ENCODE results near the gene ZNF182.
A peak's percentile ranks its signal among the peaks of the same experiment; 100 is the strongest.
"Not testable (repeated sequence)": the region's sequence is repeated elsewhere in the genome, so short reads cannot be mapped to it uniquely, and the experiment has no call there.

ZNF182 gene

DNA sequence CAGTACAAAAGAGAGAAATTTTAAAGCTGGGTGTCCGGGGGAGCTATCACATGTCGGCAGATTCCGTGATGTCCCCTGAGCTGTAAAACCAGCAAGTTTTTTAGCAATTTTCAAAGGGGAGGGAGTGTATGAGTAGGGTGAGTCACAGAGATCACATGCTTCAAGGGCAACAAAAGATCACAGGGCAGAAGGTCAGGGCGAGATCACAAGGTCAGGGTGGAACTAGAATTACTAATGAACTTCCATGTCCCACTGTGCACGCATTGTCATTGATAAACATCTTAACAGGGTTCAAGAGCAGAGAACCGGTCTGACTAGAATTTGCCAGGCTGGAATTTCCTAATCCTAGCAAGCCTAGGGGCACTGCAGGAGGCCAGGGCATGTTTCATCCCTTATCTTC lies 42.0 kb downstream of the ZNF182 start:
- CTCF ChIA-PET, H3K36me3 Mint-ChIP-seq: not testable (repeated sequence)

DNA sequence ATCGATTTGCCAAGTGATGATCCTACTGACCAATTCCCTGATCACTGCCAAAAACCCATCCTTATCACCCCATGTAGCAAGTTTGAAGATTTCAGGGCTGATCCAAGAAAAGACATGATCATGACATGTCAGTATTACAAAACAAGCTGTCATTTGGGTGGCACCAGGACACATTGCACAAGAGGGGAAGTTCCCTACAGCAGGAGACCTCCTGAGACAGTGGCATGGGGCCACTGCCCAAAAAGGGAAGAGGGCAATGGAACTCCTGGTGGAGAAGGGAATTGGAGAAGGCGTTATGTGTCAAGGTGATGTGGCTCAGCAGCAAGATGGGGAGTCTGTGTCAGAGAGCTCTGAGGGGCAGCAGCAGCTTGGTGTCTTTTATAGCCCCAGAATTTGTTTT lies 43.4 kb downstream of the ZNF182 start:
- CTCF ChIA-PET = interaction anchor here (1.4 kb wide), 1 partner anchor 66 kb away, joined by 5 read pairs; no protein-coding TSS in a partner anchor
- H3K36me3 Mint-ChIP-seq = no peaks in the 10 kb centered on the region
- H3K27me3 Mint-ChIP-seq = no peaks in the 10 kb centered on the region
- no peak for DNase-seq
- no peak overlapping the region for H3K27ac Mint-ChIP-seq
- no peak overlapping the region for H3K4me3 Mint-ChIP-seq
- H3K9me3 Mint-ChIP-seq = peaks cover 9% of the 10 kb centered on the region
- H3K4me1 Mint-ChIP-seq = no peaks in the 10 kb centered on the region

More for the DNA sequence above, 42.0 kb downstream of the ZNF182 start:
- not testable (repeated sequence) for H3K27ac Mint-ChIP-seq, H3K4me3 Mint-ChIP-seq, DNase-seq, H3K4me1 Mint-ChIP-seq, H3K27me3 Mint-ChIP-seq
- H3K9me3 Mint-ChIP-seq = peaks cover 12% of the 10 kb centered on the region

DNA sequence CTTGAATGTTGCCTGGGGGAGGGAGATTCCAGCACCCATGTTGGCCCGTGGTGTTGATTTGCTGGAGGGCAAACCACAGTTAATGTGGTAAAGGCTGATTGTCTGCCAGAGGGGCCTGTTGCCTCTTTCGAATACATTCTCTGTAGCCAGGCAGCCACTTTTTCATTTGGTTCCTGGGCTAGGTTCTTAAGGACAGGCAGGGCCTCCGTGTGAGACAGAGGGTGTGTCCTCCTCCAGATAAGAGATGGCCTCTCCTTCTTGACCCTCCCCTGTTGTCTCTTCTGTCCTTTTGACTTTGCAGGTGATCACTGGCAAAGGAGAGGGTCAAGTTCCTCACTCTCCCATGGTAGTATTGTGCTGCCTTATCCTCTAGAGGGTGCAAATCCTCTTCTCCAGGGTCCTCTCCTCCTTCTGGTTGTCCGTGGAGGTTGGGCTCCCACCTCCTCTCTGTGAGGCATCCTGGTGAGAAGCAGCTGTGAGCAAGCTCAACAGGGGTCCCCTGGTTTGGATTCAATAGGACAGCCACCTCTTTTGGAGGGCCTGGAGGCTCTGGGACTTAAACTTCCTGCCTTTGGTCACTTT lies 44.9 kb downstream of the ZNF182 start:
- CTCF ChIA-PET = interaction anchor here (1.0 to 1.4 kb wide), 3 partner anchors 68 to 127 kb away, joined by 4 to 5 read pairs (median 5); no protein-coding TSS in a partner anchor
- H3K4me3 Mint-ChIP-seq = no peak overlapping the region
- DNase-seq = peak; percentile 32
- no peaks in the 10 kb centered on the region for H3K27me3 Mint-ChIP-seq
- H3K27ac Mint-ChIP-seq = no peak overlapping the region
- H3K4me1 Mint-ChIP-seq = no peaks in the 10 kb centered on the region
- no peaks in the 10 kb centered on the region for H3K9me3 Mint-ChIP-seq
- no peaks in the 10 kb centered on the region for H3K36me3 Mint-ChIP-seq

DNA sequence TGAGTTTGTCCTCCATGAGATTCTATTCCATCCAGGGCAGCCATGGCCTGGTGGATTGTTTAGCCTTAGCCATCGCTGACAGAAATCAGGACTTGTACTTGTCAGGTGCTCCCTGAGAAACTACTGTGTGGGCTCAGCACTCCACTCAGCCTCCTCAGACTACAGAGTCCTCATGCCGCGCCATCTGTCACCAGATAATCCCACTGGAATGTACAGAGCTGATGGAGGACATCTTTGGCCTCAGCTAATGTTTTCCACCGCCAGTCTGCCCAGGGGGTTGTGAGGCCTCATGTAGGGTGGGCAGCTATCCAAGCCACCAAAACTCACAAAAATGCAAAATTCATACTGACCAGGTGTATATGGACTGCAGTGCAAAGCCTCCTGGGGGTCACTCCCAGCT lies 45.6 kb downstream of the ZNF182 start:
- H3K4me1 Mint-ChIP-seq, H3K27me3 Mint-ChIP-seq, H3K9me3 Mint-ChIP-seq, H3K27ac Mint-ChIP-seq, H3K4me3 Mint-ChIP-seq, H3K36me3 Mint-ChIP-seq, CTCF ChIA-PET, DNase-seq: not testable (repeated sequence)

DNA sequence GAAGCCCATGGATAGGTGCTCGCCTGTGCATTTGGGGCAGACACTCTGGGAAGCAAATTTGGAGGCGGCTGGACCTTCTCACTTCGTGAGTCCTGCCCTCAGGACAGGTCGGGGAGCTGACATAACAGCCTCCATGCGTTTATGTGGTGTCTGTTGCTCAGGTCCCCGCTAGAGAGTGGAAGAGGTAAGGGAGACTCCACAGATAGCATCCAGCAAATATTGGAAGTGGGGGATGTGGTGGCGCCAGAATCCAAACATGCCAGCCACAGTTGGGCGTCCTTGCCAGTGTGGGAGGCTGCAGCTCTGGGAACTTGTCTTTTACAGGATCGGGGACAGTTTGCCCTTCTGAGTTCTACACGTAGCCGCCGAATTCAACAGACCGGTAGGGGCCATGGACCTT lies 47.8 kb downstream of the ZNF182 start:
- DNase-seq = no peak
- no peaks in the 10 kb centered on the region for H3K27me3 Mint-ChIP-seq
- no peaks in the 10 kb centered on the region for H3K4me1 Mint-ChIP-seq
- H3K4me3 Mint-ChIP-seq = no peak overlapping the region
- no peaks in the 10 kb centered on the region for H3K9me3 Mint-ChIP-seq
- CTCF ChIA-PET = no interaction called here
- H3K36me3 Mint-ChIP-seq = no peaks in the 10 kb centered on the region
- no peak overlapping the region for H3K27ac Mint-ChIP-seq

DNA sequence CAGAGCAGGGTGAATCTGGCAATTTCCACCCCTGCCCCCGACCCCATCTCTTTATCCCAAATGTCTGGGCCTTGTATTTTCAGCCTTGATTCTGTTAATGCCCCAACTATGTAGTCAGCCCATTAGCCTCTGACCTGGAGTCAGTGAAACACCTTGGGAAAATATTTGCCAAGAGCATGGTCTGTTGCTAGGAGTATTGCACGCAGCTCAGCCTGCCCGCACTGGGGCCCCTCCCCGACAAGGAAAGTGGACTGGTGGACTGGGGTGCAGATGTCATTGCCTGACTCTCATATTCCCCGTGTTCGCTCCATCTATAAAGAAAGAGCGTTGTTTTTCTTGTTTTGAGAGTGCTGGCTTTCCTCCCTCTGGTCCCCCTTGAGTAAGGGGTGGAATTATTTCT lies 48.5 kb downstream of the ZNF182 start:
- H3K27me3 Mint-ChIP-seq, H3K36me3 Mint-ChIP-seq, H3K4me3 Mint-ChIP-seq, H3K4me1 Mint-ChIP-seq, H3K9me3 Mint-ChIP-seq, DNase-seq, H3K27ac Mint-ChIP-seq, CTCF ChIA-PET: not testable (repeated sequence)

DNA sequence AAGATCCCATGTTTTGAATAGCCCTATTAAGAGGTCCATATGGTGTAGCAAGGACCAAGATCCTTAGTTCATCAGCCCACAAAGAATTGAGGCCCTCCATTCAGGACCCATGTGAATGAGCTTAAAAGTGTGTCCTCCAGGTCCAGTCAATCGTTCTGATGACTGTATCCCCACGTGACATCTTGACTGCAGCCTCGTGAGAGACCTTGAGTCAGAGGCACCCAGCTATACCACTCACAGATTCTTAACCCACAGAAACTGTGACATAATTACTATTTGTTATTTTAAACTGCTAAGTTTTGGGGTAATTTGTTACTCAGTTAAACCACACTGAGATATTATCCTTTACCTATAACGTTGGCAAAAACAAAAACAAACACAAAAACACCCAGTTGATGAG lies 62.4 kb downstream of the ZNF182 start:
- H3K36me3 Mint-ChIP-seq = no peaks in the 10 kb centered on the region
- H3K9me3 Mint-ChIP-seq = peaks cover 4% of the 10 kb centered on the region
- peaks cover 7% of the 10 kb centered on the region for H3K4me1 Mint-ChIP-seq
- CTCF ChIA-PET = no interaction called here
- H3K27ac Mint-ChIP-seq = no peak overlapping the region
- no peaks in the 10 kb centered on the region for H3K27me3 Mint-ChIP-seq
- no peak overlapping the region for H3K4me3 Mint-ChIP-seq
- no peak for DNase-seq

DNA sequence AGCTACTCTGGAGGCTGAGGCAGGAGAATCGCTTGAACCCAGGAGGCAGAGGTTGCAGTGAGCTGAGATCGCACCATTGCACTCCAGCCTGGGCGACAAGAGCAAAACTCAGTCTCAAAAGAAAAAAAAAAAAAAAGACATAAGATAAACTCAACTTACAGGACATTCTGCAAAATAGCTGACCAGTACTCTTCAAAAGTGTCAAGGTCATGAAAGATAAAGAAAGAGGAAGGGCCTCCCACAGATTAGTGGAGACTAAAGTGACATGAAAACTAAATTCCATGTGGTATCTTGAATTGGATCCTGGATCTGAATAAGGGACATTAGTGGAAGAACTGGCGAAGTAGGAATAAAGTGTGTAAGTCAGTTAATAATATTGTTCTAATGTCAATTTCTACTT lies 63.3 kb downstream of the ZNF182 start:
- H3K36me3 Mint-ChIP-seq = no peaks in the 10 kb centered on the region
- CTCF ChIA-PET = no interaction called here

DNA sequence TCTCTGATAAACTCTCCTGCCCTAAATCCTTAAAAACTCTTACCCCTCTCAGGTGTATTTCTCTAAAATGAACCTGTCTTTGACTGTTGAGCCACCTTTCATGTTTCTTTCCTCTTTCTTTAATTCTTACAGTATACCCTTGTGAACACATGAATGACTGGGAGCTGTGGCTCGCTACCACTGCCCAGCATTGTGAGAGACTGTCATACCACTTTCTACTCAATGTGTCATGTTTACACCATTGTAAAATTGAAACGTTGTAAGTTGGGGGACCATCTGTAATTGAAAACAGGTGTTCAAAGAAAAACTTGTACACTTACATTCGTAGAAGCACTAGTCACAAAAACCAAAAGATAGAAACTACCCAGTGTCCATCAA lies 66.9 kb downstream of the ZNF182 start:
- Mint-ChIP-seq H3K4me3 (peak overlapping the region; percentile 71), H3K4me1 (peaks cover 11% of the 10 kb centered on the region), H3K27me3 (no peaks in the 10 kb centered on the region), H3K27ac (no peak overlapping the region), H3K9me3 (no peaks in the 10 kb centered on the region), H3K36me3 (no peaks in the 10 kb centered on the region)
- CTCF ChIA-PET = interaction anchor here (1.4 kb wide), 1 partner anchor 90 kb away, joined by 4 read pairs; no protein-coding TSS in a partner anchor
- no peak for DNase-seq

More for the DNA sequence above, 63.3 kb downstream of the ZNF182 start:
- Mint-ChIP-seq H3K4me1 (peaks cover 11% of the 10 kb centered on the region), H3K4me3 (no peak overlapping the region), H3K27me3 (no peaks in the 10 kb centered on the region), H3K9me3 (peaks cover 4% of the 10 kb centered on the region), H3K27ac (no peak overlapping the region)
- DNase-seq = no peak

DNA sequence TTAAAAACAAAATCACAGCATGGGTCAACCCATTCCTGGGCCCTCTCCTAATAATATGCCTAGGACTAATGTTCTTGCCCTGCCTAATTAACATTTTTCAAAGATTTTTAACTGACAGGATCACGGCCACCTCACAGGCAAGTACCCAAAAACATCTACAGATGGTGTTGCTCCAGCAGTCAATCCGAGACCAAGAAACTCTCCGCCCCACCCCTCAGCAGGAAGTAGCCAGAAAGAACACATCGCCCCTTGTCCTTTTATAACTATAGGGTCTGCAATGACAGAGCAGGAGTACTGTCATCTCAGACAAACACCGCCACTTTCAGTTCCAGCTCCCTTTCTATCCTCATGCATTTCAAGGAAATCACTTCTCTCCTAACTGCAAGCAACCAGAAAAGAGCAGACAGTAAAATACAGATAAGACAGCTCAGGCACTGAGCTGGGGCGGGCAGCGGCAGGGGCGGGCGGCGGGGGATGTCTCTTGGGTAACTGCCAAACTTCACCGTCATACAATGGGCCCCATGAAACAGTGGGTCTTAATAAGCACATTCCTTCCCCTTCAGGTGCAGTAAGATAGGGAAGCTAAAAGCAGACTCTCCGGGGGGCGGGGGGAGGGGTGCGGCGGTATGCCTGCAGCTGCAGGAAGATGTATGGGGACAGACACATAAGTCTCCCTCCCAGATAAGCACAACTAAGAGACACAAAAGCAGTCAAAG lies 67.4 kb downstream of the ZNF182 start:
- Mint-ChIP-seq H3K36me3 (no peaks in the 10 kb centered on the region), H3K27me3 (no peaks in the 10 kb centered on the region), H3K9me3 (no peaks in the 10 kb centered on the region), H3K4me1 (peaks cover 11% of the 10 kb centered on the region), H3K4me3 (peak overlapping the region; percentile 71), H3K27ac (peak overlapping the region; percentile 82)
- DNase-seq = peak; percentile 33
- CTCF ChIA-PET = interaction anchor here (1.4 kb wide), 1 partner anchor 91 kb away, joined by 4 read pairs; no protein-coding TSS in a partner anchor

DNA sequence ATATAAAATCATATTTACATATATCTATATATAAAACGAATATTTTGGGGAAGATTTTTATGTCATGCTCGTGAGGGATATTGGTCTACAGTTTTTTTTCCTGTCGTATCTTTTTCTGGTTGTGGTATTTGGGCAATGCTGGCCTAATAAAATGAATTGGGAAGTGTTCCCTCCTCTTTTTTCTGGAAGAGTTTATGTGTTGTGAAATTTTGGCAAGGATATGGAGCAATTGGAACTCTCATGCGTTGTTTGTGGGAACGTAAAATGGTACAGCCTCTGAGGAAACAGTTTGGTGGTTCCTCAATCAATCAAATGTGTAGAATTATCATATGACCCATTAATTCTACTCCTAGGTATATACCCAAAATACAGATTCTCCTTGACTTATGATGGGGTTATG lies 69.8 kb downstream of the ZNF182 start:
- H3K9me3 Mint-ChIP-seq = no peaks in the 10 kb centered on the region
- no peaks in the 10 kb centered on the region for H3K27me3 Mint-ChIP-seq
- CTCF ChIA-PET = no interaction called here
- peaks cover 11% of the 10 kb centered on the region for H3K4me1 Mint-ChIP-seq
- no peak overlapping the region for H3K4me3 Mint-ChIP-seq
- no peak overlapping the region for H3K27ac Mint-ChIP-seq
- DNase-seq = no peak
- H3K36me3 Mint-ChIP-seq = no peaks in the 10 kb centered on the region

DNA sequence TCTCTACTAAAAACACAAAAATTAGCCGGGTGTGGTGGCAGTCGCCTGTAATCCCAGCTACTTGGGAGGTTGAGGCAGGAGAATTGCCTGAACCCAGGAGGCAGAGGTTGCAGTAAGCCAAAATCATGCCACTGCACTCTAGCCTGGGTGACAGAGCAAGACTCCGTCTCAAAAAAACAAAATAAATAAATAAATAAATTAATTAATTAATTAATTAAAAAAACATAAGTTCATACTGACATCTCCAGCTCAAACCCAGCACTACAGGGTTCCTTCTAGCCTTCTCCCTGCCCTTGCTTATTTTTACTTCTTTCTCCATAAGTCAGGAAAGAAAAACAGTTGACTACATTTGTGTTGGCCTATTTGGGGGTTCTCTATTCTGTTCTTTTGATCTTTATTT lies 71.8 kb downstream of the ZNF182 start:
- DNase-seq, H3K4me3 Mint-ChIP-seq, CTCF ChIA-PET, H3K27me3 Mint-ChIP-seq, H3K27ac Mint-ChIP-seq, H3K4me1 Mint-ChIP-seq, H3K36me3 Mint-ChIP-seq, H3K9me3 Mint-ChIP-seq: not testable (repeated sequence)

DNA sequence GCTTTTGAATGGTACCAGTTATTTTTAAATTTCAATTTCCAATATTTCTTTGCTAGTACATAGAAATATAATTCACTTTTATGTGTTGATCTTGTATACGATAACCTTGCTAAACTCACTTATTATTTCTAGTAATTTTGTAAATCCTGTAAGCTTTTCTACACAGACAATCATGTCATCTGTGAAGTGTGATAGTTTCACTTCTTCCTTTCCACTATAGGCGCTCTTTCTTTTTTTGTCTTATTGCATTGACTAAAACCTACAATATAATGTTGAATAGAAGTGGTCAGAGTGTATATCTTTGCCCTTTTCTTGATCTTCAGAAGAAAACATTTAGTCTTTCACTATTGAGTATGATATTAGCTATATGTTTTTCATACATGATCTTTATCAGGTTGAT lies 76.6 kb downstream of the ZNF182 start:
- H3K9me3 Mint-ChIP-seq = peaks cover 4% of the 10 kb centered on the region
- no peaks in the 10 kb centered on the region for H3K27me3 Mint-ChIP-seq
- no peak overlapping the region for H3K27ac Mint-ChIP-seq
- no peaks in the 10 kb centered on the region for H3K4me1 Mint-ChIP-seq
- no peak overlapping the region for H3K4me3 Mint-ChIP-seq
- H3K36me3 Mint-ChIP-seq = no peaks in the 10 kb centered on the region
- no peak for DNase-seq
- CTCF ChIA-PET = no interaction called here

All from activated naive CD4-positive, alpha-beta T cell treated with anti-CD3 and anti-CD28 coated beads, Interleukin-2, amount 10 ng/mL, durations not matched to agents 7 days and 5 days (primary cell).